ENCODE results near the gene ZNF565. TPM values are rescaled to one million over a fixed set of nuclear protein-coding genes. Genes with fewer than 3 reads are reported as not detected.

The ZNF565 gene
- total and polyA plus RNA-seq, 10 of the 15 experiments (the other 5 are each of a cell fraction or from before 2014, with no cell fraction given), result 0.72 to 2.2 (median 1.8) TPM

DNA sequence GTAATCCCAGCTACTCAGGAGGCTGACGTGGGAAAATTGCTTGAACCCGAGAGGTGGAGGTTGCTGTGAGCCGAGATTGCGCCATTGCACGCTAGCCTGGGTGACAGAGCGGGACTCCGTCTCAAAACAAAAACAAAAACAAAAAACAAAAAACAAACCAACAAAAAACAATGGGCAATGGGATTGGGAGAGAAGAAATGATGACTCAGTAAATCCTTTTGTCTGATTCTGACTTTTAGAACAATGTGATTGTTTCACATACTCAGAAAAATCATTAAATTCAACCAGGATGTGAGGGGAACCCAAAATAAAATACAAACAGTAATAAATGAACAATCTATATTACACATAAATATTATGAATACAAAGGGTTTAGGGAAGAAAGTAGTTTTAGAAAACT, 5.1 kb downstream of the ZNF565 start (continued):
- TF ChIP-seq, protein P1, sequence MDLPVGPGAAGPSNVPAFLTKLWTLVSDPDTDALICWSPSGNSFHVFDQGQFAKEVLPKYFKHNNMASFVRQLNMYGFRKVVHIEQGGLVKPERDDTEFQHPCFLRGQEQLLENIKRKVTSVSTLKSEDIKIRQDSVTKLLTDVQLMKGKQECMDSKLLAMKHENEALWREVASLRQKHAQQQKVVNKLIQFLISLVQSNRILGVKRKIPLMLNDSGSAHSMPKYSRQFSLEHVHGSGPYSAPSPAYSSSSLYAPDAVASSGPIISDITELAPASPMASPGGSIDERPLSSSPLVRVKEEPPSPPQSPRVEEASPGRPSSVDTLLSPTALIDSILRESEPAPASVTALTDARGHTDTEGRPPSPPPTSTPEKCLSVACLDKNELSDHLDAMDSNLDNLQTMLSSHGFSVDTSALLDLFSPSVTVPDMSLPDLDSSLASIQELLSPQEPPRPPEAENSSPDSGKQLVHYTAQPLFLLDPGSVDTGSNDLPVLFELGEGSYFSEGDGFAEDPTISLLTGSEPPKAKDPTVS (IDR thresholded peaks at IDR 0.05; ENCODE audit: low read depth, low read length), result no peak
- TF ChIP-seq WRNIP1 (IDR thresholded peaks at IDR 0.05; ENCODE audit: borderline replicate concordance, low read depth, low read length) (no peak), IKZF1 (conservative IDR thresholded peaks at IDR 0.05) (no peak)

DNA sequence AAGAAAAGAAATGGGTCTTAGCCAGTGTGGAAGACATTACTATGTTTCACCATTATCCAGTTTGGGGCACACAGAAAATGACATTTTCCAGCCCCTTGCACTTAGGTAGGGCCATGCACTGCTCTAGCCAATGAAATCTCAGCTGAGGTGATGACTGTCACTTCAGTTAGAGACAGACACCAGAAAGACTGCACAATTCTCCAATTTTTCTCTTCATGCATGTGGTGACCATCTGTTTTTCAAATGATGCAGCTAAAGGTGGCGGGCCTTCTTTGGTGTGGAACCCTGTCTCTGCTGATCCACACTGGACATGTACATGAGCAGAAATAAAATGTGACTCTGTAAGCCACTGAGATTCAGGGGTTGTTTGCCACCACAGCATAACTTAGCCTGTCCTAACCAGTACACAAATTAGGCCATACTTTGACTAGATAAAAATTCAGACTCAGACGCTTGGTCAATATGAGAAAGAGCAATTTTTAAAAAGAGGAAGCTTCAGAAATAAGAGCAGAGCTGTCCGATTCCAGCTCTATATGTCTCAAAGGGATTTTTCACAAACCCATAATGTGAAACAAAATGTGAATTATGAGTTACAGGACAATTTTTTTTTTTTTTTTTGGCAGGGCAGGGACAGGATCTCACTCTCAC, 6.7 kb downstream of the ZNF565 start:
- Histone ChIP-seq H3K27ac (ENCODE audit: control insufficient read depth, insufficient read depth) (peak overlapping the region; percentile 16), H3K4me1 (ENCODE audit: control insufficient read depth, insufficient read depth, low read length) (peaks cover 17% of the 10 kb centered on the region), H4K20me1 (ENCODE audit: control insufficient read depth, insufficient read depth) (no peaks in the 10 kb centered on the region), H3K4me3 (no peak overlapping the region), H3K36me3 (ENCODE audit: control insufficient read depth in 2 of 2, insufficient read depth in 2 of 2, low read length in 1 of 2) (no peaks in the 10 kb centered on the region), H3K79me2 (ENCODE audit: control insufficient read depth, insufficient read depth, low read length) (no peaks in the 10 kb centered on the region), H3K9ac (ENCODE audit: control insufficient read depth, insufficient read depth, low read length) (0 out of 2 replicates have a peak overlapping the region, but pooled peaks have one; percentile 13), H3K4me2 (ENCODE audit: control insufficient read depth, insufficient read depth) (peak overlapping the region; percentile 57), H2AFZ (ENCODE audit: control insufficient read depth, low read depth, low read length) (peak overlapping the region; percentile 5), H3K9me3 (replicated peaks; ENCODE audit: control insufficient read depth, insufficient read depth, low read length) (no peaks in the 10 kb centered on the region), H3K27me3 (replicated peaks in 1 of 2; ENCODE audit: control insufficient read depth in 2 of 2, insufficient read depth in 2 of 2, low read length in 1 of 2) (no peaks in the 10 kb centered on the region)
- ATAC-seq (peak; percentile 93), FAIRE-seq (no peak), DNase-seq (ENCODE audit: low read depth, low spot score) (peak; percentile 66)
- ChIA-PET CTCF (interaction anchor here (0.8 to 1.4 kb wide), 2 partner anchors 27 to 80 kb away, joined by 3 to 5 read pairs; no protein-coding TSS in a partner anchor), RAD21 (ENCODE audit: unreplicated experiment) (interaction anchor here (0.7 to 1.0 kb wide), 2 partner anchors 80 to 282 kb away, joined by 3 read pairs; partner anchors contain the start of gene ZNF566), POLR2A (interaction anchor here (0.6 to 1.2 kb wide), 2 partner anchors 24 to 79 kb away, joined by 3 read pairs; no protein-coding TSS in a partner anchor), SMC1A (ENCODE audit: uncharacterized antibody, unreplicated experiment) (interaction anchor here (0.8 to 1.4 kb wide), 5 partner anchors 11 to 333 kb away, joined by 3 to 7 read pairs (median 3); no protein-coding TSS in a partner anchor)
- intact Hi-C loops (cut with micrococcal nuclease; ENCODE audit: unreplicated experiment) (no loop called here), in situ Hi-C loops (cut with MboI) (no loop called here)
- 4% methylated on average over 3 of the region's 3 CpGs for WGBS (ENCODE audit: insufficient coverage, insufficient replicate concordance, low lambda C conversion rate, missing lambda C conversion rate)
- BruUV-seq (replicated peaks), result no TSS peak
- TF ChIP-seq CREB1 (IDR thresholded peaks at IDR 0.05; ENCODE audit: low read depth) (peak; percentile 5; the same call in 1 of the 2 replicates), SREBF2 (IDR thresholded peaks at IDR 0.05; ENCODE audit: low read length) (no peak), JUND (IDR thresholded peaks at IDR 0.05; ENCODE audit: low read depth, low read length) (no peak), RUNX3 (IDR thresholded peaks at IDR 0.05; ENCODE audit: low read length) (peak; percentile 26; the same call in 1 of the 2 replicates), NR2C2 (IDR thresholded peaks at IDR 0.05; ENCODE audit: borderline replicate concordance, control insufficient read depth, insufficient read length, low read depth) (no peak), DPF2 (IDR thresholded peaks at IDR 0.05) (peak; percentile 49; the same call in 1 of the 2 replicates), NFIC (IDR thresholded peaks at IDR 0.05; ENCODE audit: low read depth, low read length) (peak; percentile 55; the same call in 1 of the 2 replicates), NFXL1 (IDR thresholded peaks at IDR 0.05; ENCODE audit: borderline replicate concordance) (no peak), SIX5 (IDR thresholded peaks at IDR 0.05; ENCODE audit: low read depth, low read length, severe bottlenecking) (no peak), SPI1 (IDR thresholded peaks at IDR 0.05; ENCODE audit: borderline replicate concordance, insufficient read depth, low read depth, low read length) (peak; percentile 51; the same call in 1 of the 2 replicates)
- TF ChIP-seq, protein P2, sequence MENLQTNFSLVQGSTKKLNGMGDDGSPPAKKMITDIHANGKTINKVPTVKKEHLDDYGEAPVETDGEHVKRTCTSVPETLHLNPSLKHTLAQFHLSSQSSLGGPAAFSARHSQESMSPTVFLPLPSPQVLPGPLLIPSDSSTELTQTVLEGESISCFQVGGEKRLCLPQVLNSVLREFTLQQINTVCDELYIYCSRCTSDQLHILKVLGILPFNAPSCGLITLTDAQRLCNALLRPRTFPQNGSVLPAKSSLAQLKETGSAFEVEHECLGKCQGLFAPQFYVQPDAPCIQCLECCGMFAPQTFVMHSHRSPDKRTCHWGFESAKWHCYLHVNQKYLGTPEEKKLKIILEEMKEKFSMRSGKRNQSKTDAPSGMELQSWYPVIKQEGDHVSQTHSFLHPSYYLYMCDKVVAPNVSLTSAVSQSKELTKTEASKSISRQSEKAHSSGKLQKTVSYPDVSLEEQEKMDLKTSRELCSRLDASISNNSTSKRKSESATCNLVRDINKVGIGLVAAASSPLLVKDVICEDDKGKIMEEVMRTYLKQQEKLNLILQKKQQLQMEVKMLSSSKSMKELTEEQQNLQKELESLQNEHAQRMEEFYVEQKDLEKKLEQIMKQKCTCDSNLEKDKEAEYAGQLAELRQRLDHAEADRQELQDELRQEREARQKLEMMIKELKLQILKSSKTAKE (IDR thresholded peaks at IDR 0.05; ENCODE audit: low read depth, poor library complexity, severe bottlenecking), result peak; percentile 93
- TF ChIP-seq, protein P1 (IDR thresholded peaks at IDR 0.05; ENCODE audit: low read depth, low read length), result no peak
- TF ChIP-seq, protein P3, sequence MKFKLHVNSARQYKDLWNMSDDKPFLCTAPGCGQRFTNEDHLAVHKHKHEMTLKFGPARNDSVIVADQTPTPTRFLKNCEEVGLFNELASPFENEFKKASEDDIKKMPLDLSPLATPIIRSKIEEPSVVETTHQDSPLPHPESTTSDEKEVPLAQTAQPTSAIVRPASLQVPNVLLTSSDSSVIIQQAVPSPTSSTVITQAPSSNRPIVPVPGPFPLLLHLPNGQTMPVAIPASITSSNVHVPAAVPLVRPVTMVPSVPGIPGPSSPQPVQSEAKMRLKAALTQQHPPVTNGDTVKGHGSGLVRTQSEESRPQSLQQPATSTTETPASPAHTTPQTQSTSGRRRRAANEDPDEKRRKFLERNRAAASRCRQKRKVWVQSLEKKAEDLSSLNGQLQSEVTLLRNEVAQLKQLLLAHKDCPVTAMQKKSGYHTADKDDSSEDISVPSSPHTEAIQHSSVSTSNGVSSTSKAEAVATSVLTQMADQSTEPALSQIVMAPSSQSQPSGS (IDR thresholded peaks at IDR 0.05; ENCODE audit: low read length), result 0 out of 2 replicates have a peak, but pooled peaks have one; percentile 47
